ENCODE results near the gene UGT2A2.

Gene UGT2A2

DNA sequence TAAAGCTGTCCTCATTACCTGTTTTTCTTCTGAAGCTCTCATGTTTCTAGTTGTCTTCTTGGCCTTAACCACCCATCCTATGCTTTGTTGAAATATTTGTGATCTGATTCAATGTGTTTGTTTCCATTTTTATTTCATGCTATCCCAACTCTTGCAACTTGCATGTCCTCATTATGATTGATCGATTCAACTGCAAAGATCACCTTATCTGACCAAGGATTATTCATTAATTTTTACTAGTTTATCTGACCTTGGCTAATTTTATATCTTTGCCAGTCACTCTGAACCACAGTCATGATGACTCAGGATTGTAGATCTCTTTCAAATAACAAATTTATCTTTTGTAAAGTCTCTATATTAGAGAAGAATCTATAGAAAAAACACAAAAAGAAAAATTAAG lies 70.7 kb downstream of the UGT2A2 start:
- no peak for DNase-seq

DNA sequence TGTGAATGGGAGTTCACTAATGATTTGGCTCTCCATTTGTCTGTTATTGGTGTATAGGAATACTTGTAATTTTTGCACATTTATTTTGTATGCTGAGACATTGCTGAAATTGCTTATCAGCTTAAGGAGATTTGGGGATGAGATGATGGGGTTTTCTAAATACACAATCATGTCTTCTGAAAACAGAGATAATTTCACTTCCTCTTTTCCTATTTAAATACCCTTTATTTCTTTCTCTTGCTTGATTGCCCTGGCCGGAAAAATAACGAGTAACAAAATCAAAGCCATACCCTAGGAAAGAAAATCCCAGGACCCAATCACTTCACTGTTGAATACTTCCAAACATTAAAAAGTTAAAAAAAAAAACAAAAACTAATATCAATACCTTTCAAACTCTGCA lies 76.0 kb downstream of the UGT2A2 start:
- no peak for DNase-seq

DNA sequence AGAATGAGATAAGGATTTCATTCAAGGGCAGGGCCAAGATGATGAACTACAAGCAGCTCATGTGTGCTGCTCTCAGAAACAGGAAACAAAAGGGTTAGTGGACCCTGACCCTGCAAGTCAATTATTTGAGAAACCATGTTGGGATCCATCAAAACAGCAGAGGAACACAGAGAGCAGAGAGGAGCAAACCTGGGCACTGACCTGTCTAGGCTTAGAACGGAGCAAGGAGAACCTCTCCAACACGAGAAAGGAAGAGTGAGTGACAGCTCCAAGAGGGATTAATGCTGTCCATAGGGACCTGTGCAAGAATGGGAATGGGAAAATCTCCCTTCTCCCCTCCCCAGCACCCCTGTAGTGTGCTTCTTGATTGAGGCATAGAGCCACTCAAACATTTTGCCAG lies 89.8 kb downstream of the UGT2A2 start:
- no peak for DNase-seq

DNA sequence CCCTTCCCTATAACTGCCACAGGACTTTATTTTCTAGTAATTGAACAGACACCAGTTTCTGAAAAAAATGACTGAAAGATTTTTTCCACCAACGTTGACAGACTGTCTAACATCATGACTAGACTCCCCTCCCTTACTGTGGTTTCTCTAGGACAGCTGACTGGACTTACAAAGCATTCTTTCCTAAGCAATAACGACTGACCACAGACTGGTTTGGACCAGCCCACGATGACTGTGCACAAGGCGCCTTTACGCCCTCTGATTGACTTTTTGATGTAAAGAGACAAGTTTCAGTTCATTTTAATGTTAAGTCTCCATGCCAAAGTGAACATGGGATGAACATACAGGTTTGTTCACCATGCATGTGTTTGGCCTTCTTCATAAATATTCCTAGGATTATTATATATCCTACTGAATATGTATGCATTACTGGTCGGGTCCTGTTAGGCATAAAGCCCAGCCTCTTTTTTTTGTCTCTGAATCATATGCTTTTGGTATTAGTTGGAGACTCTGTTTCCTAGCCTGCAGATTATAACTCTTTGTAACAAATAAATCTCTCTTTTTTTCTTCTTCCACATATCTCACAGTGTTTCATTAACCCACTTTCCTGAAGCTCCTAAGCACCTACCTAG lies 93.2 kb downstream of the UGT2A2 start:
- DNase-seq: no peak

Measured in COR-L47 (cell line).